HG02759 (cell line): Measurements from ENCODE around the gene KDR.

Experiments used
- ATAC-seq: cut with Tn5 transposase; IDR thresholded peaks from one replicate; pipeline ENCODE4 v1.9.1; 2021; ENCODE audit warnings: mild to moderate bottlenecking, moderate library complexity; ENCODE audit not compliant: unreplicated experiment

The KDR gene

DNA sequence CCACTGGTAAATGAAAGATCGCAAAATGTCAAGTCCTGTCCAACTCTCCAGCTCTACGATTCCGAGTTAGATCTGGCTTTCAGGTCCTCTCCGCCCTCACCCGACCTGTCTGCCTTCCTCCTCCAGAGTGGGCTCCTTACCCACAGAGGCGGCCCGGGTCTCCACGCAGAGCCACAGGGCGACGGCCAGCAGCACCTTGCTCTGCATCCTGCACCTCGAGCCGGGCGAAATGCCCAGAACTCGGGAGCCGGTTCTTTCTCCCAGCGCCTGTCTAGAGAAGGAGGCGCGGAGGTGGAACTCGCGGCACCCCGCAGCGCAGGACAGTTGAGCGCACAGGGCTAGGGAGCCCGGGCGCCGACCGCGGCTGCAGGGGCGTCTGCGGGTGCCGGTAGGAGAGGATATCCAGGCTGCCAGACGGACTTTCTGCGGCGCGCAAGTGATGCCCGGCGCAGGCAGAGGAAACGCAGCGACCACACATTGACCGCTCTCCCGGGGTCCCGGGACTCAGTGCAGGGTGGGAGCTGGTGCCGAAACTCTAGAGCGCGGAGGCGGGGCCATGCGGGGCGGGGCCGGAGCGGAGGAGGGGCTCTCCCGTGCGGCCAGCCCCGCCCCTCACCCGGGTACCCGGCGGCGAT is at the start of gene KDR:
Gene KDR, minus strand, starts transcription at position 509 of the 635 bp plus-strand sequence. Its CDS starts 302 bp downstream, at position 207.
- no peak for ATAC-seq

DNA sequence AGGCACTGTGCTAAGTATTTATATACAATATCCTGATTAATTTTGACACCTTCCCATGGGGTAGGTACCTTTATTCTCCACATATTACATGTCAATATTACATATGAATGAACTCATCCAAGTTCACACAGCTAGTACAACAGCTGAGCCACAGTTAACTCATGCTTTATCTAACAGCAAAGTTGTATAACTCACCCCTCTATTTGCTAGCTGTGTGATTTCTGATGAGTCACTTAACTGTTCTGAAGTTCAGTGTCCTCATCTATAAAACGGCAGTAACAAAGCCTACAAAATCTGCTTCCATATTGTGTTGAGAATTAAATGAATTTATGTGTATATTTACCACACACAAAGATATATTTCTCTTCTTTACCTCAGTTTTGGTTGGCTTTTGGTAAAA is 48.2 kb upstream of the KDR start:
- ATAC-seq, result no peak

DNA sequence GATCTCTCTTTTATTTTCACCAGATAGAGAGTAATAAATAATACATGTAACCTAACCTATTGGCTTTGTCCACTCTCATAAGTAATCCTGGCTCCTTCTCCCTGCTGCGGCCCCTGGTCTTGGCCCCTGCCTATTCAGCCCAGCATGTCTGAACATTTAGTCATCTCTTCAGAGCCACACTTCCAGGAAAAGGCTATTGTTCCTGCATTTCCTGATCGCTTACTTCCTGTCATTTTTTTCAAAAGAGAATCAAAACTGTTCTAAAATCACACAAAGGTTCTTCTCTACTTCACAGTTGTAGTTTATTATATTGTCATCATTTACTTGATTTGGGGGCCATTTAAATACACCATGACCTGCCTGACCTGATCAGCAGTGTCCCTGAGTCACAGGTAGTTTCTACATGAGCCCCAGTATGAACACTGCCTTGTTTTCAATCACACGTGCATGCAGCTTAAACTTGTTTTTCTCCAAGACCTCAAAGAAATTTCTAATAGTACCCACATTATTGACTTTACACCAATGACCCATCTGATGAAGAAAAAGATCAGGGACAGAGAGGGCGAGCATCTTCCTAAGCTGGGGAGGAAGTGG is 47.4 kb upstream of the KDR start:
- no peak for ATAC-seq

DNA sequence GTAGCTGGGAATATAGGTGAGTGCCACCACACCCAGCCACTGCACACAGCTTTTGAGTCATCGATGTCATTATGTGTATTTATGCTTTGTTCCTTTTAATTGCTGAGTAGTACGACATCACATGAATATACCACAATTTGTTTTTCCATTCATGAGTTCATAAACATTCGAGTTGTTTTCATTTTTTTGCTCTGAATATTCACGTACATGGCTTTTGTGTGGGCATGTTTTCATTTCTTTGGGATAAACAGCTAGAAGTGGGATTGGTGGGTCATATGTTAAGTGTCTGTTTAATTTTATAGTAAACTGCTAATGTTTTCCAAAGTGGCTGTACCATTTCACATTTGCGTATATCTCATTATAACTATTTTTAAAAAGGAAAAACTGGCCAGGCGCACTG is 45.1 kb upstream of the KDR start:
- no peak for ATAC-seq

DNA sequence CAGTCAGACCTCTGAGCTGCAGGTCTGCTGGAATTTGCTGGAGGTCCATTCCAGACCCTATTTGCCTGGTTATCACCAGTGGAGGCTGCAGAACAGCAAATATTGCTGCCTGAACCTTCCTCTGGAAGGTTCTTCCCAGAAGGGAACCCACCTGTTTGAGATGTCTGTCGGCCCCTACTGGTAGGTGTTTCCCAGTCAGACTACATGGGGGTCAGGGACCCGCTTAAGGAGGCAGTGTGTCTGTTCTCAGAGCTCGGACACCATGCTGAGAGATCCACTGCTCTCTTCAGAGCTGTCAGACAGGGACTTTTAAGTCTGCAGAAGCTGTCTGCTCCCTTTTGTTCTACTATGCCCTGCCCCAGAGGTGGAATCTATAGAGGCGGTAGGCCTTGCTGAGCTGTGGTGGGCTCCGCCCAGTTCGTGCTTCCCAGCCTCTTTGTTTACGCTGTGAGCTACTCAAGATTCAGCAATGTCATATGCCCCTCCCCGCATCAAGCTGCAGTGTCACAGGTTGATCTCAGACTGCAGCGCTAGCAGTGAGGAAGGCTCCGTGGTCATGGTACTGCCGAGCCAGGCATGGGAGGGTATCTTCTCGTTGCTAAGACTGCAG is 44.1 kb upstream of the KDR start:
- ATAC-seq, result no peak

DNA sequence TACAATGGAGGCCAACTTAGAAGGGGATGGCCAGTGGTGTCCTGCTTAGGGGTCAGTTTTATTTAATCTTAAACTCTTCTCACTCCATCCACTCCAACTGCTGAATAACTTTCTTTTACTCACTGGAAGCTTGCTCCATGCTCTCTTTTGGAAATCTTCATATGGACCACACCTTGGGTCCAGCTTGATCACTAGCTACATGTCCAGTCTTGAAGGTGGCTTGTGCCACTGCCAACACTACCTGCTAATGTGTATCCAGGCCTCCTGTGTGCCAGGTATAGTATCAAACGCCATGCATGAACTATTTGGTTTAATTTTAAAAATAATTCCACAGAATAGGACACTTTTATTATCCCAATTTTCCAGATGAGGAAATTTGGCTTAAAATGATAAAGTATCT is 37.0 kb upstream of the KDR start:
- ATAC-seq, result no peak

DNA sequence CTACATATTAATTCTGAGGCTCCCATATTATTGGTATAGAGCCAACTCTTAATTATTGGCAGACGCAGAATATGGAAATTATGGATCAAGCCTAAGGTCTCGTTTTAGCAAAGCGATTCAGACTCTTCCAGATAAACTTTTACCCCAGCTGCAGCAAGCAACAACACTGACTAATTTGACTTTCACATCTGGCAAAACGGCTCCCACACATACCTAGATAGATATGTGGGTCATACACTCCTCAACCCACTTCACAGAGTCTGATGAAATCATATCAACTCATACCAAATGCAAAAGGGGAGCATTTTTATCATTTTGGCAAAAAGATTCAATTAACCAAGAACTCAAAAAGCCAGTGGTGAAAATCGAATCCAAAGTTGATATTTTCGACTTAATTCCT is 36.3 kb upstream of the KDR start:
- no peak for ATAC-seq

DNA sequence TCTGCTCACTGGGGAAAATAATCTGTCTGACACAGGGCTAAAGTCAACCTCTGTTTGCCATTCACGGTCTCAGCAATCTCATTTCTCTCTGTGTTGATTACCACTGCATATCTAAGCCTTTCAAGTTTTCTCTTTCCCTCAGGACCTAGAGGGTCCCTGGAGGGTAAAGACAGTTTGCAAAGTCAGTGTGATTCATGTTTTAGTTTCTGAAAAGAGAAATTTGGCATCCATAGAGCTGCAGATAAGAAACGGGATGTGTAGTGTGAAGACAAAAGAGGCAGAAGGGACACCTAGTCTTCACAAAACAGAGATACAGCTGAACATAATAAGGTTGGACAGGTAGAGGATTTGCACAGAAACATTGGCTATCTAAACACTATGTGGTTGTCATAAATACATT is 34.5 kb upstream of the KDR start:
- no peak for ATAC-seq

DNA sequence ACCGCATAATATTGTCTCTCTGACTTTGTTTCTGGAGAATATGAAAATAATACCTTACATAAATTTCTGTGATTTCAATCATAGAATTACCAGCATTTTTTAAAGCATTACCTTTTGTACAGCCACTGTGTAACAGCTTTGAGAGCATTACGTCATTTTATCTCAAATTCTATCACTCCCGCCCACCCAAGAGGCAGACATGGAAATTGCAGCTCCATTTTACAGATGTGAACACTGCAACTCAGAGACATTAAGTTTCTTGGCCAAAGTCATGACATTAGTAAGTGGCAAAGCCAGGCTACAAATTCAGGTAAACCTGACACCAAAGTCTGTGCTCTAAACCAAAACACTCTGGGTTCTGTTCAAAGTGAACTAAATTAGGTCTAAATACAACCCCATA is 33.6 kb upstream of the KDR start:
- no peak for ATAC-seq

DNA sequence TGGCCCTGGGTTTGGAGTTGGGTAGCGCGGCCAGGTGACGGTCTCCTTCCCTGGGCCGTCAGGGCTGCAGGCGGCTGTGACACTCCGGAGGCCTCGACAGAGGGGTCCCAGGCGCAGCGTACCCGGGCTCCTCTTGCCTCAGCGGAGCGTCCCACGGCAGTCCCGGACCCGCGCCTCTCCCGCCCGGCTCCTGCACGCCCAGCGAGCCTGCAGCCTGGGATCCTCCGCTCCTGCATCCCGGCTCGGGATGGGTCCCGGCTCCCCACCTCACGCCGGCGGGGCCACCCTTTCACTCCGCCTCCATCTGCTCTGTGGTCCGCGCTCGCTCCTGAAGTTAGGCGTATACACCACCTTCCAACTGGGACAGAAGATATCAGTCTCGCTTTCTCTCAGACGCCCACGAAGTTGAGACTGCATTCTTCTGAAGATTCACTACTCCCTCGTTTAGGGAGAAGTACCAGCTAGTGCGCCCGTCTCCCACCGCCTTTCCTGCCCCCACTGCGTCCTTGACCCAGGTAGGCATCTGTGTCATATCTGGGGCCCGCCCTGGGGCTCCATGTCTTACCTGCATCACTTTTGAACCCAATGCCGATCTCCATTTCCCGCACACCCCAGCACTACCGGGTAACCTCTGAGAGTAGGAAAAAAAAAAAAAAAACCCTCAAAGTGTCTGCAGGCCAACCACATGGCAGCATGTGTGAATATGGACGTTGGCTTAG is 32.3 kb upstream of the KDR start:
- ATAC-seq, result no peak

DNA sequence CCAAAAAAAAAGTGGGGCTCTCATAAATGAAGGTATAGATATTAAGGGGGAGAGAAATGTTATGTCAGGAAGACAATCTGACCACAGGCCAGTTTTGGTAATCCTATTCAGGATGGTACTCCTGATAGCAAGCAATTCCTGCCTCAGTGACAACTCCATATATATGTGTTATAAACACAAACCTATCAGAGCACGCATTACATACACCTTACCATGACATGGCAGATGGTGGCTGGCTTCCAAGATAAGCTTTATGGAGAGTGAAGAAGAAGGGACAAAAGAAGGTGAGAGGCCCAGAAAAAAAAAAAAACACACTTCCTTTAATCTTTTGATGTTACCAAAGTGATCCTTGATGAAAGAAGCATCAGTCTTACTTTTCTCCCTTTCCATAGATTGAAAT is 29.5 kb upstream of the KDR start:
- ATAC-seq, result no peak

DNA sequence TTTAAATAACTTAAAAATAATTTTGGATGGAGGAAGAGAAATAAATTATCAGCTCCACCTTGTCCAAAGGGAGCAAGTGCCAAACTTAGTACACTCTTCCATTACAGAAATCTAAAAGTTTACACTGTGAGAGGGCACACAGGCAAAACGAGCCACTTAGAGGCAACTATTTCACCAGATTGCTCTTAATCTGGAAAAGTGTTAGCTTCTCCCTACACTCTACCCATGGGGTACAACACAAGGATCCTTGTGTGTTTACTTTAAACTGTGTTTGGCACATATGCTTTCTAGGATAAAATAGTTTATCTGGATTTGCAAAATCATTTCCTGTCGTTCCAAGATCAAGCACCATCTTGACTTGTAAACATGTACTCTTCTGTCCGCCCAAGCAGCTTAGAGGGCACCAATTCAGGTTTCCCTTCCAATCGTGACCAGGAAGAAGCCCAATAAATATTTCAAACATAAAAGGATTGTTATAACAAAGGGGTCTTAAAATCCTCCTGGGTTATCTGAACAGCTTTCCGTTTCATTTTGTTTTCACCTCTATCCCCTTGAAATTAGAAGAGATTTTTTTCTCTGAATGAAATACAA is 29.0 kb upstream of the KDR start:
- ATAC-seq, result no peak

DNA sequence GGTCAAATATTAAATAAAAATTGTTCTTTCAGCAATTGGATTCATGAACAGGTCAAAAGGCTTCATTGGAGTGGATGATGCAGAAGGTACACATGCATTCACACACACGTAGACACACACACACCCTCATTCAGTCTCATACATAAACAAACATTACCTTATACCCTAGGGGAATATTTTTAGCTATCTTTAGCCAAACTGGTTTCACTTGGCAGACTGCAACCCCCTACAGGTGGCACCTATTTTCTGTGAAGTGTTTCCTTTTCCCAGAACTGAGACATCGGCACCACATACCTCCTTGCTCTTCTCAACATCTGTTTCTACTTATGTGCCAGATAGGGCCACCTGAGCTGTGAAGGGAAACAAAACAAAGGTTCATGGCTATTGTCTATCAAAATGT is 18.5 kb upstream of the KDR start:
- no peak for ATAC-seq

DNA sequence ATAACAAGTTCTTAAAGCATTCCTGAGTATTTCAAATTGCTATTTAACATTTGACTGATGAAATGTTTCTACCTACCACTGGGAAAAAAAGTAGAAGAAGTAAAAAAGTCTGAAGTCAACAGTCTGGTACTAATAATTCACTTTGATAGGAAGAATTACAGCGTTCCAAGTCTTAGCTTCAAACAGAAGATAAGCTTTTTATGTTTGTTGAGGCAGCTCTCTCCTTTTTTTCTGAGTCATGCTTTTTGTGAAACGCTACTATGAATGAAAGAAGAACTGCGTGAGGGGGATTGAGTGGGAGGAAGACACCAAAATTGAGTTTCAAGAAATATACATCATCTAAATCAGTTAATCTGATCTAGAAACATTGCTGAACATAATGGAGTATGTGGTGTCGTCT is 13.0 kb upstream of the KDR start:
- no peak for ATAC-seq

DNA sequence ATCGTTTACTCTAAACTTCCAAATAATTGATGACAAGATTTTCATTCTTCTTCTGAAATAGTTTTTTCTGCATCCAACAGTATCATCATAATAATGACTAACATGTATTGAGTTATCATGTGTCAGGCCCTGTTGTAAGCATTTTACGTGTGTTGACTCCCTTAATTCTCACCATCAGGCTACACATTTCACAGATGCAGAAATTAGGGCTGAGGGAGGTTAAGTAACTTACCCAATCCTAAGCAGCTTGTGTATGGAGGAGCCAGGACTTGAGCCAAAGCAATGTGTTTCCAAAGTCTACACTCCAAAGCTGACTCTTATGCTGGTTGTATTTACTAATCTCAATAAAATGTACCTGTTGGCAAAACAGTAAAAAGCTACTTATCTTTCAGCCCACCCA is 11.2 kb upstream of the KDR start:
- no peak for ATAC-seq

DNA sequence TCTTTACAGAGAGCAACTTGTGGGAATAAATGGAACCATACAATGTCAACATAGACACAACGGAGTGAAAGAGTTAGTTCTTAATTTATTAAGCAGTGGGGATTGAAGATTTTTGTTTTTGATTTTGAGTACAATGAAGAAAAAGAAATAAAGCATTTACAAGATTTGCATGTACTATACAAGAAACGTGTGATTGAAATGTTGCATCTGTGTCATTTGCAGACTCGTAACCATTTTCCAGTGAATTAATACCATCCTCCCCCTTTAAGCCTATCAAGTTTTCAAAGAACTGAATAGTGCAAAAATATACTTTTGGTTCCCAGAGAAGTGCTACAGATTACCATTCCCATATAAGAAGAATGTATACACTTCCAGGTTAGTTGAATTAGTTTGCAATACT is 8.6 kb upstream of the KDR start:
- no peak for ATAC-seq

DNA sequence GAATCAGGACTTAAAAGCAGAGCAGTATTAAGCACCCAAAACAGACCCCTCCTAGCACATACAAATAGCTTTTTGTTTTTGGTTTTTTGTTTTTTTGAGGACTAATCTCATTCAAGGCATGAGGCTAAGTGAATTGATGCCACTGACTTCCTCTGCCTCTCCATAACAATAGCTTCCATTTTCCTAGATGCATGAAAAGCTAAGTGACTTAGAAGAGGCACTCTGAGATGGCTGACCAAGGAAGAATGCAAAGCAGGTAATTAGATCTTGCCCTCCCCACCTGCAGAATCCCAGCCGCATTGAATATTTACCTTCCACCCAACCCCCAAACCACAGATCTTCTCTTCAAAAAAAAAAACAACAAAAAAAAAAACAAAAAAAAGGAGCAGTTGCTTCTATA is 7.4 kb upstream of the KDR start:
- no peak for ATAC-seq

DNA sequence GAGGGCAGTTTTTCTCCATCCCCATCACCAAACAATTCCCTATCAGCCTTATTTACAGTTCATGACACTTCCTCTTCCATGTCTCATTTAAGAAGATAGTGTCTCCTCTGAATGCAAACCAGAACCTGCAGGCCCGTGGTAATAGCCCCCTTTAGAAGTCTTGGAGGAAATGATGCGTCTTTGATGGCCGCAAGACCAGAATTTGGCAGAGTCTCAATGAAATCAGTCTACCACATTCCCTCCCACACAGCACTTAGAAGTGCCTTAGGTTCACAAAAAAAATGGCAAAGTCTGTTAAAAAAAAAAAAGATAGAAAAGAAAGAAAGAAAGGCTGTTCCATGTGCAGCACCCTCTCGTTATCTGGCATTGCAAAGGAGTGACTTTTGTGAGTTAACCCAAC is 2.1 kb upstream of the KDR start:
- no peak for ATAC-seq

DNA sequence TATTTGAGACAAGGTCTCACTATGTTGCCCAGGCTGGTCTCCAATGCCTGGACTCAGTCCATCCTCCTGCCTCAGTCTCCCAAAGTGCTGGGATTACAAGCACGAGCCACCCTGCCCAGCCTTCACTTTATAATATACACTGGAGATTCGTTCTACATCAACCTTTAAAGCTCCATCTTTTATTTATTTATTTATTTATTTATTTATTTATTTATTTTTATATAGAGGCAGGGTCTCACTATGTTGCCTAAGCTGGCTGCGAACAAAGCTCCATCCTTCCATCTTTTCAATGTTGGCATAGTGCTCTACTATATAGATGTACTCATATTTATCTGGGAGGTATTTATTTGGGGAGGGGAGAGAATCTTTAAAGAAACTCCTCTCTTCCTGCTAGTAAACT is 1.7 kb upstream of the KDR start:
- no peak for ATAC-seq

DNA sequence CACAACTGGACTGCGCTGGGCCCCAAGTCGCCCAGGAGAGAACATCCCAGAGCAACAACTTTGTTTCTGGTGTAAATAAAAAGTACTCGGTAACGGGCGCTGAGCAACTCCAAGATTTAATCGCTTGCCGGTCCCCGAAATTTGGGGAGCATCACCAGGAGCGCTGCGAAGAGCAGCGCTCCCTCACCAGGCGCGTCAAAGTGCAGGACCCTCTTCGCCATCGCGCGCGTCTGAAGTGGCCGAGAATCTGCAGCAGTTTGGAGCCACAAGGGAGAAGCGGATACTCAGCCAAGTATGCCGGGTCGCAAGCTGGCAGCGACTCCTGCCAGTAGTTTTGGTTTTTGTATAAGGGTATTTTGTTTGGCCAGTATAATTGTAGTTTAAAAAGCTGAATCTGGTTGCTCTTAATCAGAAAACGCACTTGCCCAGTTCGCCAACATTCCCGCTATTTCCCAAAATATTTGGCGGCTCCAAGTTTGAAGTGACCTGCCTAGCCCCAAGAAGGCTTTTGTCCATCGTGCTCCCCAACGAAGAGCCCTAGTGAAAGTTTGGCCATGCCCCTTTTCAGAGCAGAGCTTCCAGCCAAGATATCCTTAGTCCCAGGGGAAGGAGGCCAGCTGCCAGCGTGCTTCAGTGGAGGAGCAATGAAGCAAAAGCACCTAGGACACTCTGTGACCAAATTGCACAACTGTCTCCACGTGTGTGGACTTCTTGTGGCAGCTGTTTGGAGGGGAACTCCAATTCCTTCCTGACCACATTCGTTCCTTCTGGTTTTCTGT is 557 bp upstream of the KDR start:
- ATAC-seq, result no peak
